ENCODE measurements around the gene TNFAIP2. TPM values are rescaled to one million over a fixed set of nuclear protein-coding genes. Genes with fewer than 3 reads are reported as not detected.

Gene TNFAIP2
- total and polyA plus RNA-seq, 9 of the 15 experiments (the other 6 are each of a cell fraction or from before 2014, with no cell fraction given), result 22.6 to 68.6 (median 44.6) TPM

- no peak for TF ChIP-seq ZNF695 (CRISPR knock-in tag; IDR thresholded peaks at IDR 0.05)
- TF ChIP-seq POLR2G (IDR thresholded peaks at IDR 0.05; ENCODE audit: low read depth, low read length), result 0 out of 2 replicates have a peak, but pooled peaks have one; percentile 7
- TF ChIP-seq TAF7 (tag; IDR thresholded peaks at IDR 0.05), result peak; percentile 41; the same call in 1 of the 2 replicates
- TF ChIP-seq TAF15 (IDR thresholded peaks at IDR 0.05; ENCODE audit: low read depth, low read length), result no peak
- TF ChIP-seq RFX1 (IDR thresholded peaks at IDR 0.05), result no peak
- peak in 1 of 2 experiments; percentile 50; a peak in 2 of 4 replicates for TF ChIP-seq RCOR1 (IDR thresholded peaks at IDR 0.05; ENCODE audit: borderline replicate concordance in 1 of 2, low read depth in 2 of 2, low read length in 2 of 2)
- 0 out of 2 replicates have a peak, but pooled peaks have one; percentile 62 for TF ChIP-seq NR2C2 (CRISPR knock-in tag; IDR thresholded peaks at IDR 0.05)
- peak; percentile 67 for TF ChIP-seq NR2C2 (tag; IDR thresholded peaks at IDR 0.05)
- peak; percentile 59; the same call in 1 of the 2 replicates for TF ChIP-seq ATF7 (IDR thresholded peaks at IDR 0.05)
- no peak for TF ChIP-seq ZNF785 (CRISPR knock-in tag; IDR thresholded peaks at IDR 0.05)
- no peak for TF ChIP-seq ZBTB12 (CRISPR knock-in tag; IDR thresholded peaks at IDR 0.05)
- TF ChIP-seq CREM (IDR thresholded peaks at IDR 0.05; ENCODE audit: low read depth), result peak; percentile 44; the same call in 1 of the 2 replicates
- no peak for TF ChIP-seq KHSRP (IDR thresholded peaks at IDR 0.05)
- TF ChIP-seq NFYB (IDR thresholded peaks at IDR 0.05; ENCODE audit: extremely low read depth, insufficient read length), result no peak
- peak; percentile 92 for TF ChIP-seq ZNF316 (IDR thresholded peaks at IDR 0.05)
- TF ChIP-seq NR2F6 (CRISPR knock-in tag; IDR thresholded peaks at IDR 0.05), result no peak
- TF ChIP-seq SMARCC2 (IDR thresholded peaks at IDR 0.05; ENCODE audit: low read depth), result peak; percentile 34; the same call in 1 of the 2 replicates
- TF ChIP-seq ATF1 (CRISPR knock-in tag; IDR thresholded peaks at IDR 0.05), result no peak
- TF ChIP-seq ATF1 (tag; IDR thresholded peaks at IDR 0.05), result peak; percentile 33; the same call in 1 of the 2 replicates
- TF ChIP-seq EP400 (IDR thresholded peaks at IDR 0.05), result peak; percentile 17; the same call in 1 of the 2 replicates
- TF ChIP-seq, protein P1, sequence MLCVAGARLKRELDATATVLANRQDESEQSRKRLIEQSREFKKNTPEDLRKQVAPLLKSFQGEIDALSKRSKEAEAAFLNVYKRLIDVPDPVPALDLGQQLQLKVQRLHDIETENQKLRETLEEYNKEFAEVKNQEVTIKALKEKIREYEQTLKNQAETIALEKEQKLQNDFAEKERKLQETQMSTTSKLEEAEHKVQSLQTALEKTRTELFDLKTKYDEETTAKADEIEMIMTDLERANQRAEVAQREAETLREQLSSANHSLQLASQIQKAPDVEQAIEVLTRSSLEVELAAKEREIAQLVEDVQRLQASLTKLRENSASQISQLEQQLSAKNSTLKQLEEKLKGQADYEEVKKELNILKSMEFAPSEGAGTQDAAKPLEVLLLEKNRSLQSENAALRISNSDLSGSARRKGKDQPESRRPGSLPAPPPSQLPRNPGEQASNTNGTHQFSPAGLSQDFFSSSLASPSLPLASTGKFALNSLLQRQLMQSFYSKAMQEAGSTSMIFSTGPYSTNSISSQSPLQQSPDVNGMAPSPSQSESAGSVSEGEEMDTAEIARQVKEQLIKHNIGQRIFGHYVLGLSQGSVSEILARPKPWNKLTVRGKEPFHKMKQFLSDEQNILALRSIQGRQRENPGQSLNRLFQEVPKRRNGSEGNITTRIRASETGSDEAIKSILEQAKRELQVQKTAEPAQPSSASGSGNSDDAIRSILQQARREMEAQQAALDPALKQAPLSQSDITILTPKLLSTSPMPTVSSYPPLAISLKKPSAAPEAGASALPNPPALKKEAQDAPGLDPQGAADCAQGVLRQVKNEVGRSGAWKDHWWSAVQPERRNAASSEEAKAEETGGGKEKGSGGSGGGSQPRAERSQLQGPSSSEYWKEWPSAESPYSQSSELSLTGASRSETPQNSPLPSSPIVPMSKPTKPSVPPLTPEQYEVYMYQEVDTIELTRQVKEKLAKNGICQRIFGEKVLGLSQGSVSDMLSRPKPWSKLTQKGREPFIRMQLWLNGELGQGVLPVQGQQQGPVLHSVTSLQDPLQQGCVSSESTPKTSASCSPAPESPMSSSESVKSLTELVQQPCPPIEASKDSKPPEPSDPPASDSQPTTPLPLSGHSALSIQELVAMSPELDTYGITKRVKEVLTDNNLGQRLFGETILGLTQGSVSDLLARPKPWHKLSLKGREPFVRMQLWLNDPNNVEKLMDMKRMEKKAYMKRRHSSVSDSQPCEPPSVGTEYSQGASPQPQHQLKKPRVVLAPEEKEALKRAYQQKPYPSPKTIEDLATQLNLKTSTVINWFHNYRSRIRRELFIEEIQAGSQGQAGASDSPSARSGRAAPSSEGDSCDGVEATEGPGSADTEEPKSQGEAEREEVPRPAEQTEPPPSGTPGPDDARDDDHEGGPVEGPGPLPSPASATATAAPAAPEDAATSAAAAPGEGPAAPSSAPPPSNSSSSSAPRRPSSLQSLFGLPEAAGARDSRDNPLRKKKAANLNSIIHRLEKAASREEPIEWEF (CRISPR knock-in tag; IDR thresholded peaks at IDR 0.05), result no peak
- peak; percentile 70 for TF ChIP-seq CCNT2 (IDR thresholded peaks at IDR 0.05; ENCODE audit: borderline replicate concordance, extremely low read depth, insufficient read length, low read depth, low read length)
- no peak for TF ChIP-seq ELF1 (tag; IDR thresholded peaks at IDR 0.05)
- peak; percentile 77; the same call in 1 of the 2 replicates for TF ChIP-seq ZNF384 (IDR thresholded peaks at IDR 0.05; ENCODE audit: low read depth, low read length)
- TF ChIP-seq STAT5B (CRISPR knock-in tag; IDR thresholded peaks at IDR 0.05), result no peak
Measured at GRCh38 chr14:103118663-103119404, 4.4 kb upstream of the TNFAIP2 start (continued).

All from K562 (cell line).